ENCODE results near the gene VIP. TPM values are rescaled to one million over a fixed set of nuclear protein-coding genes. Genes with fewer than 3 reads are reported as not detected.

Gene VIP
- polyA plus RNA-seq, 1 of the 3 experiments (the other 2 are of a cell fraction), result 2.5 TPM

GRCh38 chr6:152776833-152777232, 26.2 kb downstream of the VIP start:
- H3K4me1 ChIP-seq (ENCODE audit: control insufficient read depth in 1 of 2, insufficient read depth in 2 of 2, low read depth in 1 of 2, low read length in 1 of 2), result no peaks in the 10 kb centered on the region; a peak in 1 of 4 replicates
- H4K20me1 ChIP-seq (ENCODE audit: insufficient read depth), result no peaks in the 10 kb centered on the region
- POLR2A ChIA-PET, result no interaction called here
- DNase-seq, result no peak
- no peak overlapping the region for H3K4me3 ChIP-seq (ENCODE audit: low read depth in 2 of 2, low read length in 1 of 2)
- H3K9ac ChIP-seq, result no peak overlapping the region
- TF ChIP-seq GATA2 (CRISPR knock-in tag; IDR thresholded peaks at IDR 0.05) (no peak), JUND (IDR thresholded peaks at IDR 0.05) (no peak), RAD21 (IDR thresholded peaks at IDR 0.05; ENCODE audit: low read length) (no peak), ZBTB33 (IDR thresholded peaks at IDR 0.05; ENCODE audit: borderline replicate concordance, low read depth) (no peak), TCF12 (IDR thresholded peaks at IDR 0.05) (no peak), FOSL2 (IDR thresholded peaks at IDR 0.05; ENCODE audit: borderline replicate concordance, low read depth) (no peak), RFX5 (IDR thresholded peaks at IDR 0.05; ENCODE audit: low read length) (no peak), CTCF (IDR thresholded peaks at IDR 0.05) (no peak), CHD2 (IDR thresholded peaks at IDR 0.05; ENCODE audit: low read length, partially characterized antibody) (no peak), SIN3A (IDR thresholded peaks at IDR 0.05; ENCODE audit: borderline replicate concordance, low read depth, low read length) (no peak), NRF1 (IDR thresholded peaks at IDR 0.05; ENCODE audit: low read depth, low read length) (no peak), RCOR1 (IDR thresholded peaks at IDR 0.05; ENCODE audit: low read length) (no peak), MEF2A (IDR thresholded peaks at IDR 0.05; ENCODE audit: borderline replicate concordance, low read depth) (no peak), ELF1 (IDR thresholded peaks at IDR 0.05) (no peak), MXI1 (IDR thresholded peaks at IDR 0.05; ENCODE audit: low read depth, low read length) (no peak), TAF1 (IDR thresholded peaks at IDR 0.05; ENCODE audit: borderline replicate concordance, low read depth, low read length) (no peak)
- no peaks in the 10 kb centered on the region for H3K36me3 ChIP-seq (replicated peaks in 1 of 2; ENCODE audit: control insufficient read depth in 1 of 2, insufficient read depth in 2 of 2, low read length in 1 of 2)
- H3K9me2 ChIP-seq, result no peaks in the 10 kb centered on the region
- no peaks in the 10 kb centered on the region for H3K27me3 ChIP-seq (ENCODE audit: insufficient read depth)
- H3K4me2 ChIP-seq, result no peak overlapping the region
- CTCF ChIA-PET, result no interaction called here
- 57% methylated on average over 3 of the region's 3 CpGs for WGBS (ENCODE audit: low lambda C conversion rate)
- no peak overlapping the region for H3K27ac ChIP-seq (ENCODE audit: low read depth in 2 of 2, low read length in 1 of 2)
- H3K79me2 ChIP-seq (ENCODE audit: insufficient read depth), result no peaks in the 10 kb centered on the region
- H2AFZ ChIP-seq (ENCODE audit: low read depth), result no peak overlapping the region
- no peaks in the 10 kb centered on the region for H3K9me3 ChIP-seq
- no peaks in the 10 kb centered on the region for H3F3A ChIP-seq (replicated peaks; ENCODE audit: insufficient read depth)
